ENCODE measurements around the gene GALNS.
"Not testable (repeated sequence)": the region's sequence is repeated elsewhere in the genome, so short reads cannot be mapped to it uniquely, and the experiment has no call there.

GALNS gene

DNA sequence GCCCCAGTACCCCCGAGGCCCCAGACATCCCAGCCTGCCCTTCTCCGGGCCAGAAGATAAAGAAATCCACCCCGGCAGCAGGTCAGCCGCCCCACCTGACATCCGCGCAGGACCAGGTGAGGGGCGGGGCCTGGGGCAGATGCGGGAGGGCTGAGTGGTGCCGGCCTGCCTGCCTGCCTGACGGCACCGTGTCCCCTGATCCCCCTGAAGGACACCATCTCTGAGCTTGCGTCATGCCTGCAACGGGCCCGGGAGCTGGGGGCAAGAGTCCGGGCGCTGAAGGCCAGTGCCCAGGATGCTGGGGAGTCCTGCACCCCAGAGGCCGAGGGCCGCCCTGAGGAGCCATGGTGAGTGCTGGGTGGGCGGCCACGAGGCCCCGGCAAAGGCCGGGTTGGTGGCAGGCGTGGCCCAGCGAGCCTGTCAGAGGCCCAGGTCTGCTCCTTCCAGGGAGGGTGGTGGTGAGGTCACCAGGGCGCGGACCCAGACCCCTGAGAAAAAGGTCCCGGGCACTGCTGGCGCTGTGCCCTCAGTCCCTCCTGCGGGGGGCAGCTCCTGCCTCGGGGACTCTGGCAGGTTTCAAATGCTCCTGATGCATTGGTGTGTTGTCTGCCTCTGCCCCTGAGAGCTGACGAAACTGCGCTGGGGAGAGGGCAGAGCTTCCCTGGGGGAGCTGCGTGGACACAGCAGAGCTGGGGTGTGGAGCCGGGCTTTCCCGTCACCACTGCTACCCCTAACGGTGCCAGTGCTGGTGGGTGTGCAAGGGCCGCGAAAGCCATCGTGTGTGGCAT lies 52.0 kb downstream of the GALNS start:
- DNase-seq (ENCODE audit: low read depth): no peak

DNA sequence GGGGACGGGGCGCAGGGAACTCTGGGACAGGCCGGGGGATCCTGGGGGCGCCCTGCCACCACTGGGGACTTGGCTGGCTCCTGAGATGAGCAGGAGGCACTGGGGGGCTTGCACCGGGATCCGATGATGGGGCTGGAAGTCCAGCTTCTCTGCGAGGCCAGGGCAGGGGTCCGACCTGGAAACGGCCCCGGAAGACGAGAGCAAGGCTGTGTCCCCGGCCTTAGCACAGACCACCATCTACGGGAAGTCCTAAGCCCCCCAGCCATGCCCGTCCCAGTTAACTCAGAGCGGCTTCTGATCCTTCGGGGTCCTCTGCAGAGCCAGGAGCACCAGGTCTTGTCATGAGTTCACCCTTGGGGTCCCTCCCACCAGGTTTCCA lies 52.6 kb downstream of the GALNS start:
- DNase-seq (ENCODE audit: low read depth): no peak

DNA sequence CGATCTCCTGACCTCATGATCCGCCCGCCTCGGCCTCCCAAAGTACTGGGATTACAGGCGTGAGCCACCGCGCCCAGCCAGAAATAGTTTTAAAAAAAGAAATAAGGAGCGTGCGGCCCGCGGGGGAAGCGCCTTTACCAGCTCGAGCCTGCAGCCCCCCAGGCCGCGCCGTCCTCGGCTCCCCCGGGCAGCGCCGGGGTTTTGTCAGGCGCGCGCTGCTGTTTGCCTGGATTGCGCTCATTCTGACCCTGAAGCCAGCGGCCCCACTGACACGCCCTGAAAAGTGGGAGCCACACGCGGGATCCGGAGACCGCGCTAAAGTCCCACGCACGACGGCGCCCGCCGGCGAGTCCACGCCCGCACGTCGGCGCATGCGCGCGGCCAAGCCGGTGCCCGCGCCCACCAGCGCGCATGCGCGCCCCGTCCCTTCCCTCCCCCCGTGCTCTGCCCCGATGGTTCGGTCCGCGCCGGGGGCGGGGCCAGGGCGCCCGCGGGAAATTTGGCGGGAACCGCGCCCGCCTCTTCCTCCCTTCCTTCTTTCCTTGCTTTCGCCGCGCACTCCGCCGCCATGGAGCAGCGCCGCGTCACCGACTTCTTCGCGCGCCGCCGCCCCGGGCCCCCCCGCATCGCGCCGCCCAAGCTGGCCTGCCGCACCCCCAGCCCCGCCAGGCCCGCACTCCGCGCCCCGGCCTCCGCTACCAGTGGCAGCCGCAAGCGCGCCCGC lies 53.3 kb downstream of the GALNS start, which contains the start of gene CDT1:
TSS of gene CDT1 (plus strand) at position 526 of the 724 bp plus-strand sequence. CDS start at position 569, 43 bp downstream.
- DNase-seq (ENCODE audit: low read depth): peak; percentile 72

DNA sequence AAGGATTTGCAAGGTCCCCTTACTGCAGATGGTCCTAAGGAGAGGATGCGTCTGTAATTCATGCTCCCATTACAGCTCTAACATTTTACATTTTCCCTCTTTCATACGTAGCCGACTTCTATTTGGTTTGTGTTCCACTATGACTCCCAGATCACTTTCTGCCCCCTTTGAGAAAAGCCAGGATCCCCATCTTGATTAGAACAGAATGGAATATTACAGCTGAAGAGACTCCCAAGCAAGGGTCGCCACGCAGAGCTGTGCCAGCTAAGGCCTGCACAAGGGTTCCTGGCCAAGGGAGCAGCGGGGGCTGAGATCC lies 56.5 kb downstream of the GALNS start:
- DNase-seq (ENCODE audit: low read depth): no peak

GRCh38 chr16:88799569-88800276 lies 57.0 kb downstream of the GALNS start:
- no peak for DNase-seq (ENCODE audit: low read depth)

- DNase-seq (ENCODE audit: low read depth): no peak
Observed at GRCh38 chr16:88798772-88799455, 57.8 kb downstream of the GALNS start.

GRCh38 chr16:88798073-88798472 lies 58.7 kb downstream of the GALNS start:
- DNase-seq (ENCODE audit: low read depth): no peak

- DNase-seq (ENCODE audit: low read depth): no peak
Observed at GRCh38 chr16:88796278-88796677, 60.5 kb downstream of the GALNS start.

- DNase-seq (ENCODE audit: low read depth): no peak
Observed at GRCh38 chr16:88793251-88793954, 63.3 kb downstream of the GALNS start.

GRCh38 chr16:88792668-88793250 lies 64.0 kb downstream of the GALNS start:
- no peak for DNase-seq (ENCODE audit: low read depth)

DNA sequence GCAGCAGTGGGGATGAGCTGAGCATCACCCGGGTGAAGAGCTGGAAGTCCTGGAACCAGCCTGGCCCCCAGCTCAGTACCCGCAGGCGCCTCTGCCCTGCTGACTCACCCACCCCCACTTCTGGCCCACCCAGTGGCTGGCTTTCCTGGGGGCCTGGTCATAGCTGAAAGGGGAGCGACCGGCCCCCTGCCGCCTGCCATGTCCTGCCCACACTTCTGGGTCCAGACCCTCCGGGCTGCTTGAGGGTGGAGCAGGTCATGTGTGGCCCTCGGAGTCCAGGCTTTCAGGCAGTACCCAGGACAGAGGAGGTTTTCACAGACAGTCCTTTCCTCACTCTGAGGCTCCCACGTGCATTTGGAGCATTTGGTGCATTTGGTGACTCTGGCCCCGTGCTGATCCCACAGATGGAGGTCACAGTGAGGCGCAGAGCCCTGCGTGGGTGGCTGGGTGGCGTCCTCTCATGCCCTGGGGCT lies 64.6 kb downstream of the GALNS start:
- DNase-seq (ENCODE audit: low read depth): no peak

DNA sequence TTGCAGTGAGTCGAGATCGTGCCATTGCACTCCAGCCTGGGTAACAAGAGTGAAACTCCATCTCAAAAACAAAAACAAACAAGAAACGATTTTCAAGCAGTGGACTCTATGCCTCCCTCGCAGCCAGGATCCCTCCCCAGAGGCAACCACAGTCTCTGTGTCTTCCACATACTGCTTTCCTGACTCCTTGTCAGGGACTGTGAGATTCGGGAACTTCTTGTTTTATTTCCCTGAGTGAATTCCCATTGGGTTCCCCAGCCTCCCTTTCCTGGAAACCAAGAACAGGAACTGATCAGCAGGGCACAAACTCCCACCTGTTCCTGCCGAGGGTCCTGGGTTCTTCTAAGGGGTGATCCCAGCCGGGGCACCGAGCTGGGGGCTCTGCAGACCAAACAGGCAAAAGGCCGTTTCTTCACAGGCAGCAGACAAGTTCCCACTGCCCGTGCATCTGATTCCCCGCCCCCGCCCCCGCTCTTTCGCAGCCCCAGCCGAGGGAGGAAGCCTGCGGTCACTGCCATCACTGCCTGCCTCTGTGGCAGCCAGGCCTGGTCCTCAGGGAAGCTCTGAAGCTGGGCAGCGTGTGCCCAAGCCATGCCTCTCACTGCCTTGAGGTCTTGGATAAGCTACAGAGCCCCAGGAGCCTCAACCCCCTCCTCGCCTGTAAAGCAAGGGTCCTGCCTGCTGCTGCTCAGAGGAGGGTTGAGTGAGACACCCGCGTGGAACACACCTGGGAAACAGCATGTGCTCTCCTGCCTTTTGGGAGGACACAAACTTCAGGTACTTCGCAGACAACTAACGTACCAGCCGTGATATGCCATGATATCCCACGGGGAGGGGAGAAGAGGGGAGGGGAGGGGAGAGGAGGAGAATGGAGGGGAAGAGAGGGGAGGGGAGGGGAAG lies 66.2 kb downstream of the GALNS start:
- peak; percentile 50 for DNase-seq (ENCODE audit: low read depth)

DNA sequence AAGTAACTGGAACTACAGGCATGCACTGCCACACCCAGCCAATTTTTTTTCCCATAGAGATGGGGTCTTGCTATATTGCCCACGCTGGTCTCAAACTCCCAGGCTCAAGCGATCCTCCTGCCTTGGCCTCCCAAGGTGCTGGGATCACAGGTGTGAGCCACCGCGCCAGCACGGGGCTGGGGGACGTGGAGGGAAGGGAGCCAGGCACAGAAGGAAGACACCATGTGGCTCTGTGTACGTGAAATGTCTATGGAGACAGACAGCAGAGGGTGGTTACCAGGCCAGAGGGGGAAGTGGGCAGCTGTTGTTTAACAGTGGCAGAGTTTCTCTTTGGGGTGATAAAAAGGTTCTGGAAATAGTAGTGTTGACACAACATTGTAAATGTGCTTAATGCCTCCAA lies 67.2 kb downstream of the GALNS start:
- no peak for DNase-seq (ENCODE audit: low read depth)

DNA sequence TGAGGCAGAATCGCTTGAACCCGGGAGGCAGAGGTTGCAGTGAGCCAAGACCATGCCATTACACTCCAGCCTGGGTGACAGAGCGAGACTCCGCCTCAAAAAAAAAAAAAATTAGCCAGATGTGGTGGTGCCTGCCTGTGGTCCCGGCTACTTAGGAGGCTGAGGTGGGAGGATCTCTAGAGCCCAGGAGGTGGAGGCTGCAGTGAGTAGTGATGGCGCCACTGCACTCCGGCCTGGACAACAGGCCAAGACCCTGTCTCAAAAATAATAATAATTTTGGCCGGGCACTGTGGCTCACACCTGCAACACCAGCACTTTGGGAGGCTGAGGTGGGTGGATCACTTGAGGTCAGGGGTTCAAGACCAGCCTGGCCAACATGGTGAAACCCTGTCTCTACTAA lies 68.0 kb downstream of the GALNS start:
- not testable (repeated sequence) for DNase-seq (ENCODE audit: low read depth)

DNA sequence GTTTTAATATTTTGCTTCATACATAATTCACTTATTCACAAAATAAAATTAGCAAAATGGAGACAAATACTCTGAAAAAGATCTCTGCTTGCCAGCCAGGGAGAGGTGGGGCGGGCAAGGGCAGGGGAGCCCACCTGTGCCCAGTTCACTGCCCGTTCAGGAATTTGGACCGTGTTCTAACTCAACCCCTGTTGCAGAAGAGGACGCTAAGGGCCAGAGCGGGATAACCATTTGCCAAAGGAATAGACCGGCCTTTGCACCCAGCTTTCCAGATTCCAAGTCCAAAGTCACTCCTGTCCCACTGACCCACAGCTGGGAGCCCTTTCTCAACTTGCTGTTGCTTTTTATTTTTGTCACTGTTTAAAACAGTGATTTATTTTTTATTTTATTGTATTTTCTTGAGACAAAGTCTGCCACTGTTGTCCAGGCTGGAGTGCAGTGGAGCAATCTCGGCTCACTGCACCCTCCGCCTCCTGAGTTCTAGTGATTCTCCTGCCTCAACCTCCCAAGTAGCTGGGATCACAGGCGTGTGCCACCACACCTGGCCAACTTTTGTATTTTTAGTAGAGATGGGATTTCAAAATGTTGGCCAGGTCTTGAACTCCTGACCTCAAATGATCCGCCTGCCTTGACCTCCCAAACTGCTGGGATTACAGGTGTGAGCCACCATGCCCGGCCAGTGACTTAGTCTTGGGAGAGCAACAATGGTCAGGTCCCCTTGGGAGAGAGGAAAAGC lies 69.0 kb downstream of the GALNS start:
- DNase-seq (ENCODE audit: low read depth): no peak

- peak; percentile 69 for DNase-seq (ENCODE audit: low read depth)
Observed at GRCh38 chr16:88785106-88785924, 71.4 kb downstream of the GALNS start, which contains the start of gene PIEZO1. TSS of gene PIEZO1 (minus strand) at chr16:88785220. CDS start at chr16:88784964, 256 bp downstream.

DNA sequence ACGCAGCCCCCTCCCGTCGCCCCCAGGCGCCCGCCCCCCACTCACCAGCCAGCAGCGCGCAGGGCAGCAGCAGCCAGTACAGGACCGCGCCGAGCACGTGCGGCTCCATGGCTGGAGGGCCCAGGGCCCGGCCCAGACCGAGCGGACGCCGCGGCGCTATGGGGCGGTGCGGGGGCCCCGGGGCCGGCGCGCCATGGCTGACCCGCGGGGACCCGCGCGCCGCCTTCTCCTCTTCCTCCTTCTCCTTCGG lies 72.0 kb downstream of the GALNS start:
- DNase-seq (ENCODE audit: low read depth): no peak

GRCh38 chr16:88784074-88784855 lies 72.5 kb downstream of the GALNS start:
- no peak for DNase-seq (ENCODE audit: low read depth)
